Fibroblast of villous mesenchyme (primary cell): ENCODE measurements around the gene CBX4. TPM values are rescaled to one million over a fixed set of nuclear protein-coding genes. Genes with fewer than 3 reads are reported as not detected.

Source experiments
- DNase-seq: peaks from one replicate; pipeline ENCODE4 v3.0.0-alpha.2; 2010; ENCODE audit warnings: low read depth
- H3K4me3 ChIP-seq: 2 replicates; pipeline ENCODE4 v1.5.1; 2011; ENCODE audit warnings: low read depth, mild to moderate bottlenecking, low read length
- total RNA-seq: library from RNA; depleted of rRNA; stranded (reverse); fragments of >200 nt; gene quantifications from 2 replicates; pipeline ENCODE4 v1.2.3, GENCODE V29; 2012
- TF ChIP-seq, protein P1 (sequence below): IDR thresholded peaks from 2 replicates; pipeline ENCODE4 v1.5.1; 2012; ENCODE audit warnings: low read depth, mild to moderate bottlenecking, low read length; ENCODE audit not compliant: insufficient read depth

CBX4 gene
- total RNA-seq, 1 donor, result 13.0 TPM

- DNase-seq, result peak; percentile 61
- no peak overlapping the region for H3K4me3 ChIP-seq
- TF ChIP-seq, protein P1, sequence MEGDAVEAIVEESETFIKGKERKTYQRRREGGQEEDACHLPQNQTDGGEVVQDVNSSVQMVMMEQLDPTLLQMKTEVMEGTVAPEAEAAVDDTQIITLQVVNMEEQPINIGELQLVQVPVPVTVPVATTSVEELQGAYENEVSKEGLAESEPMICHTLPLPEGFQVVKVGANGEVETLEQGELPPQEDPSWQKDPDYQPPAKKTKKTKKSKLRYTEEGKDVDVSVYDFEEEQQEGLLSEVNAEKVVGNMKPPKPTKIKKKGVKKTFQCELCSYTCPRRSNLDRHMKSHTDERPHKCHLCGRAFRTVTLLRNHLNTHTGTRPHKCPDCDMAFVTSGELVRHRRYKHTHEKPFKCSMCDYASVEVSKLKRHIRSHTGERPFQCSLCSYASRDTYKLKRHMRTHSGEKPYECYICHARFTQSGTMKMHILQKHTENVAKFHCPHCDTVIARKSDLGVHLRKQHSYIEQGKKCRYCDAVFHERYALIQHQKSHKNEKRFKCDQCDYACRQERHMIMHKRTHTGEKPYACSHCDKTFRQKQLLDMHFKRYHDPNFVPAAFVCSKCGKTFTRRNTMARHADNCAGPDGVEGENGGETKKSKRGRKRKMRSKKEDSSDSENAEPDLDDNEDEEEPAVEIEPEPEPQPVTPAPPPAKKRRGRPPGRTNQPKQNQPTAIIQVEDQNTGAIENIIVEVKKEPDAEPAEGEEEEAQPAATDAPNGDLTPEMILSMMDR, result no peak
These were observed 6.3 kb upstream of the CBX4 start for GRCh38 chr17:79845601-79845949.

- H3K4me3 ChIP-seq, result peak overlapping the region; percentile 25
- TF ChIP-seq, protein P1, result peak; percentile 68
These were observed 5.8 kb upstream of the CBX4 start for GRCh38 chr17:79844869-79845600.

GRCh38 chr17:79843816-79844800 is 4.9 kb upstream of the CBX4 start:
- TF ChIP-seq, protein P1, result no peak
- H3K4me3 ChIP-seq, result peak overlapping the region; percentile 58
- peak; percentile 70 for DNase-seq

More at GRCh38 chr17:79844869-79845600, 5.8 kb upstream of the CBX4 start:
- DNase-seq, result no peak

DNA sequence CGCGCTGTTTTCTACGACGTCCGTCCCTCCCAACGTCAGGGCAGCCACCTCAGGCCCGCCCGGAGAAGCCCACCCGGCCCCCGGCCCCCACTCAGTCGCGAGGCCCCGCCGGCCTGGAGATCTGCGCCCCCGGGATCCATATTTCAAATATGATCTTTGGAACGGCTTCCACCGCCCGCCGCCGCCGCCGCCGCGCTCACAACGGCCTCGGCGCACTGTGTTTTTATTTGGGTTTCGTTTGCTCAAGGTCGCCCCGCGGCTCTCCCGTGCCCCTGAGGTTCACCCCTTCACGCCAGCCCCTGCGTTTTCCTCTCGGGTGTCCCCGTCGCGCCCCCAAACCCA is 4.2 kb upstream of the CBX4 start:
- peak overlapping the region; percentile 58 for H3K4me3 ChIP-seq
- no peak for DNase-seq
- TF ChIP-seq, protein P1, result no peak

DNA sequence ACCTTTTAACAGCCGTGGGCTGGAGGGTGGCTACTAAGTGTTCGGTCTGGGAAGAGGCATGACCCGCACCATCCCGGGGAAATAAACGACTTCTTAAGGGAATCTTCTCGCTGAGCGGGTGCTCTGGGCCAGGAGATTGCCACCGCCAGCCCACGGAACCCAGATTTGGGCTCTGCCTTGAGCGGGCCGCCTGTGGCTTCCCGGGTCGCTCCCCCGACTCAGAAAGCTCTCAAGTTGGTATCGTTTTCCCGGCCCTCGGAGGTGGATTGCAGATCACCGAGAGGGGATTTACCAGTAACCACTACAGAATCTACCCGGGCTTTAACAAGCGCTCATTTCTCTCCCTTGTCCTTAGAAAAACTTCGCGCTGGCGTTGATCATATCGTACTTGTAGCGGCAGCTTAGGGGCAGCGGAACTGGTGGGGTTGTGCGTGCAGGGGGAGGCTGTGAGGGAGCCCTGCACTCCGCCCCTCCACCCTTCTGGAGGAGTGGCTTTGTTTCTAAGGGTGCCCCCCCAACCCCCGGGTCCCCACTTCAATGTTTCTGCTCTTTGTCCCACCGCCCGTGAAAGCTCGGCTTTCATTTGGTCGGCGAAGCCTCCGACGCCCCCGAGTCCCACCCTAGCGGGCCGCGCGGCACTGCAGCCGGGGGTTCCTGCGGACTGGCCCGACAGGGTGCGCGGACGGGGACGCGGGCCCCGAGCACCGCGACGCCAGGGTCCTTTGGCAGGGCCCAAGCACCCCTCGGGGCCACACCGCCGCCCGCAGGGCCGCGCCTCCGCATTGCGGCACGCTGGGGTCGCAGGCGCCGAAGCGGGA is 3.6 kb upstream of the CBX4 start:
- DNase-seq, result no peak
- TF ChIP-seq, protein P1, result peak; percentile 5
- H3K4me3 ChIP-seq, result peak overlapping the region; percentile 58

GRCh38 chr17:79842136-79842655 is 3.0 kb upstream of the CBX4 start:
- DNase-seq, result no peak
- TF ChIP-seq, protein P1, result no peak

More at GRCh38 chr17:79842136-79842655, 3.0 kb upstream of the CBX4 start:
- H3K4me3 ChIP-seq, result no peak overlapping the region
